Osteoblast (primary cell): ENCODE data around the gene SAMD8. TPM values are rescaled to one million over a fixed set of nuclear protein-coding genes. Genes with fewer than 3 reads are reported as not detected.

Experiments used
- DNase-seq: peaks from one replicate; pipeline ENCODE4 v3.0.0; 2011; ENCODE audit warnings: low spot score, mixed read lengths; ENCODE audit not compliant: insufficient read length; ENCODE audit errors: missing footprints
- H2AFZ ChIP-seq: 2 replicates; pipeline ENCODE4 v1.6.0; 2011; ENCODE audit warnings: mild to moderate bottlenecking, low read length
- H3K27ac ChIP-seq: 2 replicates; pipeline ENCODE4 v1.5.1; 2011; ENCODE audit warnings: mild to moderate bottlenecking, low read depth, low read length, moderate library complexity
- H3K27me3 ChIP-seq: 2 replicates; pipeline ENCODE4 v1.6.0; 2012; ENCODE audit warnings: mild to moderate bottlenecking, control low read depth, inconsistent platforms, low read length, moderate library complexity; ENCODE audit not compliant: insufficient read depth
- H3K36me3 ChIP-seq: 2 replicates; pipeline ENCODE4 v1.5.1; 2011; ENCODE audit warnings: mild to moderate bottlenecking, low read length, control low read depth, moderate library complexity; ENCODE audit not compliant: insufficient read depth
- H3K4me1 ChIP-seq: 2 replicates; pipeline ENCODE4 v1.5.1; 2011; ENCODE audit warnings: mild to moderate bottlenecking, low read length, control low read depth, moderate library complexity; ENCODE audit not compliant: insufficient read depth
- H3K4me2 ChIP-seq: 2 replicates; pipeline ENCODE4 v1.6.0; 2011; ENCODE audit warnings: mild to moderate bottlenecking, low read length; ENCODE audit not compliant: insufficient read depth
- H3K4me3 ChIP-seq: fragments of 200-600 bp; sonication (generic); 3 replicates; pipeline ENCODE4 v1.5.1; 2012; ENCODE audit warnings: mild to moderate bottlenecking, low read length, inconsistent platforms; ENCODE audit not compliant: insufficient read depth
- H3K79me2 ChIP-seq: 2 replicates; pipeline ENCODE4 v1.6.0; 2012; ENCODE audit warnings: mild to moderate bottlenecking, low read length, control low read depth, inconsistent platforms; ENCODE audit not compliant: insufficient read depth
- H3K9me3 ChIP-seq: 2 replicates; pipeline ENCODE4 v1.5.1; 2011; ENCODE audit warnings: low read depth, low read length, control low read depth
- H4K20me1 ChIP-seq: 2 replicates; pipeline ENCODE4 v1.6.0; 2012; ENCODE audit warnings: mild to moderate bottlenecking, low read length, control low read depth; ENCODE audit not compliant: insufficient read depth
- total RNA-seq: library from RNA; depleted of rRNA; stranded (reverse); fragments of >200 nt; gene quantifications from 2 replicates; pipeline ENCODE4 v1.2.3, GENCODE V29; 2012
- TF ChIP-seq, protein P1 (sequence below): IDR thresholded peaks from 2 replicates; pipeline ENCODE4 v1.5.1; 2011; ENCODE audit warnings: mild to moderate bottlenecking, low read depth, low read length, moderate library complexity; ENCODE audit errors: extremely low read depth

The SAMD8 gene
- 30.6 and 31.5 TPM in 2 replicates for total RNA-seq

DNA sequence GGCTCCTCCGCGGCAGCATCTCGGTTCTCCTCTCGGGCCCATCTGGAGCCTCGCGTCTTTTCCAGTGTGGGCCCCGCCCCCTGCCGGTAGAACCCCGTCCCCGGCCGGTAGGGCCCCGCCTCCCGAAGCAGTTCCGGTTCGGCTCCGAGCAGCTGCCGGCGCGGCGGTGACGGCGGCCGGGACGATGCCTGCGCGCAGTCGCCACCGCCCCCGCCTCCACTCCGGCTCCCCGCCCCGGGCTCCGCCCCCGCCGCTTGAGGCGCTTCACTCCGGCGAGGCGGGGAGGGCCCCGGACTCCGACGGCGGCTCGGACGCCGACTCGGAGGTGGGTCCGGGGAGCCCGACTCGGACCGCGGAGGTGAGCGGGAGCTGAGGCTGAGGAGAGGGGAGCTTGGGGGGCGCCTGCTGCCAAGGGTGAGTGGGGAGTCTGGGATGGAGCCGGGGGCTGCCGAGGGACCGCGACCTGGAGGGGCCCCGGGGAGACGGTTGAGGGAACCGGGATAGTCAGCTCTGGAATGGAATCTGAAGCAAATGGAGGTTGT is at the start of gene SAMD8:
Gene SAMD8, plus strand, starts transcription at position 292 of the 542 bp plus-strand sequence. CDS start 38,873 bp downstream, outside the sequence.
- peak within 1 kb of the TSS; percentile 97 for H2AFZ ChIP-seq
- peak; percentile 99 for DNase-seq
- no peaks in the 10 kb centered on the region for H3K27me3 ChIP-seq
- peak within 1 kb of the TSS; percentile 86 for H3K4me2 ChIP-seq
- peaks cover 17% of the 10 kb centered on the region for H3K4me1 ChIP-seq
- TF ChIP-seq, protein P1, sequence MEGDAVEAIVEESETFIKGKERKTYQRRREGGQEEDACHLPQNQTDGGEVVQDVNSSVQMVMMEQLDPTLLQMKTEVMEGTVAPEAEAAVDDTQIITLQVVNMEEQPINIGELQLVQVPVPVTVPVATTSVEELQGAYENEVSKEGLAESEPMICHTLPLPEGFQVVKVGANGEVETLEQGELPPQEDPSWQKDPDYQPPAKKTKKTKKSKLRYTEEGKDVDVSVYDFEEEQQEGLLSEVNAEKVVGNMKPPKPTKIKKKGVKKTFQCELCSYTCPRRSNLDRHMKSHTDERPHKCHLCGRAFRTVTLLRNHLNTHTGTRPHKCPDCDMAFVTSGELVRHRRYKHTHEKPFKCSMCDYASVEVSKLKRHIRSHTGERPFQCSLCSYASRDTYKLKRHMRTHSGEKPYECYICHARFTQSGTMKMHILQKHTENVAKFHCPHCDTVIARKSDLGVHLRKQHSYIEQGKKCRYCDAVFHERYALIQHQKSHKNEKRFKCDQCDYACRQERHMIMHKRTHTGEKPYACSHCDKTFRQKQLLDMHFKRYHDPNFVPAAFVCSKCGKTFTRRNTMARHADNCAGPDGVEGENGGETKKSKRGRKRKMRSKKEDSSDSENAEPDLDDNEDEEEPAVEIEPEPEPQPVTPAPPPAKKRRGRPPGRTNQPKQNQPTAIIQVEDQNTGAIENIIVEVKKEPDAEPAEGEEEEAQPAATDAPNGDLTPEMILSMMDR: no peak
- H3K9me3 ChIP-seq: no peaks in the 10 kb centered on the region
- peak within 1 kb of the TSS; percentile 98 for H3K4me3 ChIP-seq
- H4K20me1 ChIP-seq: peaks cover 20% of the 10 kb centered on the region
- H3K79me2 ChIP-seq: peaks cover 39% of the 10 kb centered on the region
- H3K27ac ChIP-seq: peak within 1 kb of the TSS; percentile 95
- no peaks in the 10 kb centered on the region for H3K36me3 ChIP-seq

DNA sequence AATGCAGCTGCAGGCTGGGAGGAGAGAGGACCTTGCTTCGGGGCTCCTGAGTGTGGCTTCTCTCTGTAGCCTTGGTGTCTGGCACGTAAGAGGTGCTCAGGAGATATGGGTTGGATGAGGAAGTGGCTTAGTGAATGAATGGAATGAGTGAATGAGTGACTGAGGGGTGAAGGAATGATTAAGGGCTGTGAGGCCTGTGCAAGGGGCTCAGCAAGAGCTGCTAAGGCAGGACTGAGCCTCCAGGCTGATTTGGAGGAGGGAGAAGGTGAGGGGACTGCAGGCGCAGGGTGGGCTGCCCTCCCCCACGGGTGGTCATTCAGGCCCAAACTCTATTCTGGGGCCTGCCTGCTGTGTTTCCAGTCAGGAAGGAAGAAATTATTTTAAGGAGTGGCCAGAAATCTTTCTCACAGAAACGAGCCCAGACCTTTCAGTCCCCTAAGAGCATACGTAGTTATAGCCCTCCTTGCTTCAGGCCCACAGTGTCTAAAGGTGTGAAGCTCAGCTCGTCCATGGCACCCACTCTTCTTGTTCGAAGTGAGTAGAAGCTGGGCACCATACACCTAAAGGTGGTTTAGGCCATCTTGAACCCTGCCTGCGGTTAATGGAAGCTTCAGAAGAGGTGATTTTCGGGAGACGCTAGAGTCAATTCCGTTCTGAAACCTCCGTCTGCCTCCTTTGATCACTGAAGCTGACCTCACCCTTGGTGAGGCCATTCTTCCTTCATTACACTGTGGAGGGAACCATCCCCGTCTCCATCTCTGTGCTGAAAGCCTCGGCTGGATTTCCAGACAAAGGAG is 49.5 kb upstream of the SAMD8 start:
- Histone ChIP-seq H3K4me1 (no peaks in the 10 kb centered on the region), H3K36me3 (no peaks in the 10 kb centered on the region), H3K79me2 (no peaks in the 10 kb centered on the region), H3K9me3 (no peaks in the 10 kb centered on the region), H2AFZ (peak overlapping the region; percentile 74), H4K20me1 (no peaks in the 10 kb centered on the region), H3K27me3 (no peaks in the 10 kb centered on the region), H3K4me3 (no peak overlapping the region), H3K27ac (peak overlapping the region; percentile 32), H3K4me2 (peak overlapping the region; percentile 11)
- TF ChIP-seq, protein P1: no peak
- no peak for DNase-seq

DNA sequence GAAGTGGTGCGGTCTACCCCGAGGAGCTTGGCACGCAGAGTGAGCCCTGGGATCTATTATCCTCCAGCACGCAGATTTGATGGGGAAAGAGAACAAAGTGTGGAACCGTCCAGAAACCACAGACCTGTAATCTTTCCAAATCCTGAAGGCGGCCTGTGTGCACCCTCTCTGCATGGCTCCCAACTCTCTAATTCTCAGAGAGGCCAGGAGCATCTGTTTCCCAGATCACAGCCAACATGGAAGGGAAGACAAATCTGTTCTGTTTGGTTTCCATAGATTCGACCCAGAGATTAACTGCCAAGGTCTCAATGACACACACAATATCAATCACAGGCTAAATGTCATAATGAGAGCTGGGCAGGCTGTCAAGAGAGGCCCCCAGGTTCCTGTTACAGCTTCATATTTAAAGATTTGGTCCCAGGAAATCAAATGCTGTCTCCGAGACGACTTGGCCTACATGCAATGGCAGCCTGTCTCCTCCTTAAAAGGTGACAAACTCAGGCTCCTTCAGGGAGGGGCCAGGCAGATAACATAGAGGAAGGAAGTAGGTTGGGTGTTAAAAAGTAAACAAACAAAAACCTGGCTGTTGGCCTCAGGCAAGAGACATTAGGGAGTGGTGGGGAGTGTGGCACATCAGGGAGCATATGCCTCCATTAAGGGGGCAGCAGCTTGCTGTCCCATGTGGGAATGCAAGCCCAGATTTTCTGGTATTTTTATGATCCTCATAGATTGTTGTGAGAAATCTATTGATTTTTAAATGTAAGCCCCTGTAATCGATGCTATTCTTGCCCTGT is 48.8 kb upstream of the SAMD8 start:
- H3K27ac ChIP-seq: no peak overlapping the region
- H3K36me3 ChIP-seq: no peaks in the 10 kb centered on the region
- H3K4me3 ChIP-seq: no peak overlapping the region
- H3K4me1 ChIP-seq: no peaks in the 10 kb centered on the region
- no peaks in the 10 kb centered on the region for H3K9me3 ChIP-seq
- H3K79me2 ChIP-seq: no peaks in the 10 kb centered on the region
- H3K27me3 ChIP-seq: no peaks in the 10 kb centered on the region
- peak; percentile 87 for DNase-seq
- peak overlapping the region; percentile 11 for H3K4me2 ChIP-seq
- H2AFZ ChIP-seq: peak overlapping the region; percentile 74
- TF ChIP-seq, protein P1: no peak
- H4K20me1 ChIP-seq: no peaks in the 10 kb centered on the region
